VCaP (cell line): ENCODE data around the gene CD44.
A peak's percentile ranks its signal among the peaks of the same experiment; 100 is the strongest.

Source experiments
- H3K27ac ChIP-seq: fragments of 450-650 bp; 2 replicates; pipeline ENCODE4 v1.5.1; 2017
- TF ChIP-seq, protein P1 (sequence below): fragments of 450-650 bp; conservative IDR thresholded peaks from 2 replicates; pipeline ENCODE4 v1.5.1; 2017; ENCODE audit warnings: mild to moderate bottlenecking, moderate library complexity

CD44 gene

DNA sequence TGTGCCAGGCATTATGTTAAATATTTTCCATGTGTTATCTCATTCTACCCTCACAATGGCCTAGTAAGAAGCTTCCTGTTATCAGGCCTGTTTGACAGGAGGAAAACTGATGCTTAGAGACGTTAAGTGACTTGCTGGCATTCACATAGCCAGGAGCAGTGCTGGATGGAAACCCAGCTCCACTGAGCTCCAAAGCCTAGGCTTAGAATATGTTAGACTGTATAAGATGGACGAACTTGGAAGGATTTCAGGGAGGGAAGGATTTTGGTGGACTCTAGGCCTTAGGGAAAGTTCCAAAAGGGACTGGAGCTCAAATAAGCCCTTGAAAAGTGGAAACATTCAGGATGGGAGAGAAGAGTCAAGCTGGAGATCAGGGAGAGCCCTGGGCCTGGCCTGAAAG lies 2.1 kb downstream of the CD44 start:
- peak overlapping the region; percentile 61 for H3K27ac ChIP-seq
- TF ChIP-seq, protein P1, sequence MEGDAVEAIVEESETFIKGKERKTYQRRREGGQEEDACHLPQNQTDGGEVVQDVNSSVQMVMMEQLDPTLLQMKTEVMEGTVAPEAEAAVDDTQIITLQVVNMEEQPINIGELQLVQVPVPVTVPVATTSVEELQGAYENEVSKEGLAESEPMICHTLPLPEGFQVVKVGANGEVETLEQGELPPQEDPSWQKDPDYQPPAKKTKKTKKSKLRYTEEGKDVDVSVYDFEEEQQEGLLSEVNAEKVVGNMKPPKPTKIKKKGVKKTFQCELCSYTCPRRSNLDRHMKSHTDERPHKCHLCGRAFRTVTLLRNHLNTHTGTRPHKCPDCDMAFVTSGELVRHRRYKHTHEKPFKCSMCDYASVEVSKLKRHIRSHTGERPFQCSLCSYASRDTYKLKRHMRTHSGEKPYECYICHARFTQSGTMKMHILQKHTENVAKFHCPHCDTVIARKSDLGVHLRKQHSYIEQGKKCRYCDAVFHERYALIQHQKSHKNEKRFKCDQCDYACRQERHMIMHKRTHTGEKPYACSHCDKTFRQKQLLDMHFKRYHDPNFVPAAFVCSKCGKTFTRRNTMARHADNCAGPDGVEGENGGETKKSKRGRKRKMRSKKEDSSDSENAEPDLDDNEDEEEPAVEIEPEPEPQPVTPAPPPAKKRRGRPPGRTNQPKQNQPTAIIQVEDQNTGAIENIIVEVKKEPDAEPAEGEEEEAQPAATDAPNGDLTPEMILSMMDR = no peak

DNA sequence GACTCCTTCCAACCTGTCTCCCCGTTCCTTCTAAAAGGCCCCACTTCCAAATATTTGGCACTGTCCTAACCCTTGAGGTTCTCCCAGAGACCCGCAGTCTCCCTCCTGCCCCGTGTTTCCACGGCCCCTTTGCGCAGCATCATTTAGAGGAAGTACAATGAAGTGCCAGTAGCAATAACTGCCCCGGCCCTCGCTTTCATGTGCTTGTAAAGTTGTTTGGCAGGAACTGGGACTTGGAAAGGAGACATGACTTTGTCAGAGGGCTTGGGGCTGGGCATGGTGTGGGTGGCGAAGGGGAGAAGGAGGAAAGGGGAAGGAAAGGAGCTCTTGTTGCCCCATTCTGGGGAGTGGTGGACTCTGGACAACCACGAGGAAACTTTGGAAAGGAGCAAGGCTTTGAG lies 2.6 kb downstream of the CD44 start:
- H3K27ac ChIP-seq = peak overlapping the region; percentile 61
- TF ChIP-seq, protein P1 = no peak

DNA sequence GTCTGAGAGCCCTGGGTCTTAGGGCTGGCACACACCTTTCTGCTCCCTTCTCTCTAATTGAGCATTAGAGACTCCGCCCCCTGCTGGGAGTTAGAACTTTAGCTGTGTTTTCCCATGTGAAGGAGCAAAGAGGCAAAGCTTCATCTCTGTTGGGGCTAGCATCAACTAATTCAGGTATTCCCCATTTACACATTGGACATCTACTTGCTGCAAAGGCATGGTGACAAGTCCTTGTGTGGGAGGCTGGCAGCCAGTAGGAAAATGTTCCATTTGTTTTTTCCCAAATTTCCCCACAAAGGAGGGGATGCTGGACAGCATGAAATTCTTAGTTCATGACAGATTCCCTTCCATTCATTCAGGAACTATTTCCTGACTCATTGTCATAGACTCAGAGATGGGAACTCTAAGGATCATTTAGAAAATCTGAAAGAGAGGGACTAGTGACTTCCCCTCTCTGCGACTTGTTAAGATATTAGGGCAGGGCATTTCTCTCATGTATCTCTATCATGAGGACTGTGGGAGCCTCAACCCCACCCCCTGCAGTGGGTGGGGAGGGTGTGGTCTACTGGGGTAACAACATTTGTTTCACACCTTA lies 3.6 kb downstream of the CD44 start:
- TF ChIP-seq, protein P1 = no peak; the same call in 1 of the 2 replicates
- no peak overlapping the region for H3K27ac ChIP-seq

DNA sequence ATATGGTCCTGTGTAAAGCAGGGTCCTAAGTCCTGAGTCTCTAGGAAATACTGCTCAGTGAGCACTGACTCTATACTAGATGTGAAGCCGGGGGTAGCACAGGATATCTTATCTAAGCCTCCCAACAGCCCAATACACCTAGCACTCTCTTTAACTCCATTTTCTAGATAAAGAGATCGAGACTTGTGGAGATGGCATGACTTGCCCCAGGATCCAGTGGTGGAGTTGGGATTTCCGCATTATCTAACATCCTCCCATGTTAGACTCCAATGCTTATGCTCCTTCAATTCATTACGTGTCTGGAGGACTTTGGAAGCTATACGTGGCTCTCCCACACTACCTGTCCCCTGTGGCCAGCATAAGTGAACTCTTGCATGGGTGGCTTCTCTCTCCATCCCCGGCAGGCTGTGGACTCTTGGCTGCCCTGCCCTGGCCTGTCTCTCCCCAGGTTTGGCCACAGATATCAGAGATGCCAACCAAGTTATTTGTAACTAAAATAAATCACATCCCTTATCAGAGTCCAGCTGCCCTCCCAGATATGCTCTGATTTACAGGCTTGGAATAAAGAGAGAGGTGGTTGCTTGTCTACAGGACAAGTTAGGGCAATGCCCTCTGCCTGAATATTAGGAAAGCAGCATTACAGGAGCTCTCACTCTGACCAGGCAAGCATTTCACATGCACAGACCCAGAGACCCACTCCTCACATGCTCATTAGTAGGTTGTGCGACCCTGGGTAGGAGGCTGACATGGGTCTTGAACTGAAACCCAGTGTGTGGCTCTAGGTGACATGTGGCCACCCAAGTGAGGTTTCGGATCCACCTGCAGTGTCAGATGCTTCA lies 4.5 kb downstream of the CD44 start:
- H3K27ac ChIP-seq = no peak overlapping the region
- TF ChIP-seq, protein P1 = no peak

DNA sequence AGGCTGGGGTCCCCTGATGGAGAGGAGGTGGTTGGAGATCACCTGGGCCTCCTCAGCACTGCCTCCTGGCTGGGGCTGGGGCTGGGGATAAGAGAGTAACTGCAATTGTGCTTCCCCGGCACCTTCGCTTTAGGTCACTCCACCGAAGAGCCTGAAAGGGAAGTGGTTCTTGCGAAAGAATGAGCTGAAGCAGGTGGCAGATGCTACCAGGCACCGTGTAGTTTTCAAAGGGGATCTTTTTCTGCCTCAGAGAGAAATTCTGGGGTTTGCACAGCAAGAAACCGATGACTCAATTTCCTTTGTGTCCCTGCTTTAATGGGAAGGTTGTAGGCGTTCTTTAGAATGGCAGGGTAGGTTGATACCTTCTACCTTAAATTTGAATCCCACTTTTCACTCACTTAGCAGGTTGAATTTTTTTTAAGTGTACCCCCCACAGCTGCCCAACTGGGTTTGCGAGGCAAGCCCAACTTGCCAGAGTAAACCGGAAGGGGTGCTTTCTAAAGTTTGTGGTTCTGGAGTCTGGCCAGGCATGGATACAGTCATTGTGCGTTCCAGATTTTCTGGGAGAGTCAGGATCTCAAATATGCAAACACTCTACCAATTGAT lies 5.3 kb downstream of the CD44 start:
- TF ChIP-seq, protein P1 = no peak
- no peak overlapping the region for H3K27ac ChIP-seq

DNA sequence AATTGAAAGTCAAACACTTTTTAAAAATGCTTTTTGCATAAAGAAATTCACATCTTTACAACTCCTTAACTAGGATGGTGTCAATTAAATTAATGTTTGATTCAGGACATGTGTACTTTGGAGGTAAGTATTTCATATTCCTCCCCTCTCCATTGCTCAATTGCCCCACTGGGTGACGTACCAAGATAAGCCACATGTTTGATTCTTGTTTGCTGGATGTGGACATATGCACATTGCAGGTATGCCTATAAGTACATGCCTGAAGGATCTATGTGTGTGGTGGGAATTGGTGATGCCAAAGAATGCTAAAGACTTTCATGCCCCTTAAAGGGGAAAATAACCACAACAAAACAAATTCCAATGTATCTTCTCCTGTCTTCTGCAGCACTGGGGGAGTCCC lies 5.8 kb downstream of the CD44 start:
- TF ChIP-seq, protein P1 = no peak
- H3K27ac ChIP-seq = no peak overlapping the region

DNA sequence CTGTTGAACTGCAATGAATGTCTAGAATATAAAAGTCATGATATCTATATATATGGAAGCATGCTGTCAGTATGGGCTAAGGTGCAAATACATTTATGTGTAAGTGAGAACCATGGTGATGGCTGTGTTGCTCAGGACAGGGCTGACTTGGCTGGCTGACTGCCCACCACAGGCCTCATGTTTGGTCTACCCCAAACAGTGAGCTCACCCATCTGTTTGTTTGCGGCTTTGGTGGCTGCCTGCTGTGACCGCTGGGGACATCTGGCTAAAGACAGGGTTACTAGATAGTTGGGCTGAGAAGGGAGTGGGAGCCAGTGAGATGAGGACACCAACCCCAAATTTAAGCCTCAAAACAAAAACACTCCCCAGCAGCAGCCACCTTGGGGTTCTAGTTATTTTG lies 6.3 kb downstream of the CD44 start:
- no peak overlapping the region for H3K27ac ChIP-seq
- TF ChIP-seq, protein P1 = no peak
